ENCODE measurements around the gene RAB33B. TPM values are rescaled to one million over a fixed set of nuclear protein-coding genes. Genes with fewer than 3 reads are reported as not detected.

The RAB33B gene
- total and polyA plus RNA-seq, 10 of the 15 experiments (the other 5 are each of a cell fraction or from before 2014, with no cell fraction given): 3.2 to 10.7 (median 7.5) TPM

DNA sequence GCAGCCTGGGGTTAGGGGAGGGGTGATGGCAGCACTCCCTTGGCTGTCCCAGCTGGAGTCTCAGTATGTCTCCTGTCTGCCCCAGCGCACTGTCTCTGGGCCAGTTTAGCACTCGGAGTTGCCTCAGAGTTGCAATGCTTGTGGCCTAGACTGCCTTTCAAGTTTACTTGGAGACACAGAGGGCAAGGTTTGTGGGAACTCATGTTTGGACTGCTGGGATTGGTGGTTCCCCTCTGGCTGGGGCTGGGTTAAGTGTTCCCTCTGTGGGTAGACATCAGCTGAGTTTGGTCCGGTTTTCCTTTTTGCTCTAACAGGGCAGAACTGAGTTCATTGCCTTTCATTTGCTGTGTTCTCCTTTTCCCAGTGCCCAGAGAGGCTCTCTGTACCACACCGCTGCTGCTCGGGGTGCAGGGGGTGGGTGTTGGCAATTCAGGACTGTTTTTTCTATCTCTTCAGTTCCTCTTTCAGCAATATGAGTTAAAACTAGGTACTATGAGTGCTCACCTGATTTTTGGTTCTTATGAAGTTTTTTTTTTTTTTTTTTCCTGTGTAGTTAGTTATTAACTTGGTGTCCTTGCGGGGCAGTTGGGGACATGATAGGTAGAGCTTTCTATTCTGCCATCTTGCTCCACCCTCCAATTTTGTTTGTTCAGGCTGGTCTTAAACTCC lies 17.2 kb downstream of the RAB33B start:
- ATAC-seq: peak; percentile 78

GRCh38 chr4:139472852-139473251 lies 18.9 kb downstream of the RAB33B start:
- Histone ChIP-seq H3K4me3 (no peak overlapping the region), H3K36me3 (ENCODE audit: control insufficient read depth in 2 of 2, insufficient read depth in 2 of 2, low read length in 1 of 2) (peaks cover 0 to 7% of the 10 kb centered on the region in 2 experiments; a peak in 2 of 4 replicates), H3K27me3 (replicated peaks in 1 of 2; ENCODE audit: control insufficient read depth in 2 of 2, insufficient read depth in 2 of 2, low read length in 1 of 2) (no peaks in the 10 kb centered on the region), H3K4me1 (ENCODE audit: control insufficient read depth, insufficient read depth, low read length) (peaks cover 3% of the 10 kb centered on the region; the same call in 1 of the 2 replicates), H2AFZ (ENCODE audit: control insufficient read depth, low read depth, low read length) (no peak overlapping the region), H3K9ac (ENCODE audit: control insufficient read depth, insufficient read depth, low read length) (no peak overlapping the region), H3K9me3 (replicated peaks; ENCODE audit: control insufficient read depth, insufficient read depth, low read length) (peaks cover 6% of the 10 kb centered on the region), H4K20me1 (ENCODE audit: control insufficient read depth, insufficient read depth) (no peaks in the 10 kb centered on the region), H3K79me2 (ENCODE audit: control insufficient read depth, insufficient read depth, low read length) (no peaks in the 10 kb centered on the region; the same call in 1 of the 2 replicates), H3K27ac (ENCODE audit: control insufficient read depth, insufficient read depth) (no peak overlapping the region), H3K4me2 (ENCODE audit: control insufficient read depth, insufficient read depth) (no peak overlapping the region)
- ChIA-PET POLR2A (interaction anchor here (0.6 kb wide), 1 partner anchor 552 kb away, joined by 10 read pairs; no protein-coding TSS in a partner anchor), SMC1A (ENCODE audit: uncharacterized antibody, unreplicated experiment) (no interaction called here), RAD21 (ENCODE audit: unreplicated experiment) (no interaction called here), CTCF (no interaction called here)
- no peak for TF ChIP-seq ZNF24 (IDR thresholded peaks at IDR 0.05)
- no peak for TF ChIP-seq PAX8 (IDR thresholded peaks at IDR 0.05)
- TF ChIP-seq, protein P1, sequence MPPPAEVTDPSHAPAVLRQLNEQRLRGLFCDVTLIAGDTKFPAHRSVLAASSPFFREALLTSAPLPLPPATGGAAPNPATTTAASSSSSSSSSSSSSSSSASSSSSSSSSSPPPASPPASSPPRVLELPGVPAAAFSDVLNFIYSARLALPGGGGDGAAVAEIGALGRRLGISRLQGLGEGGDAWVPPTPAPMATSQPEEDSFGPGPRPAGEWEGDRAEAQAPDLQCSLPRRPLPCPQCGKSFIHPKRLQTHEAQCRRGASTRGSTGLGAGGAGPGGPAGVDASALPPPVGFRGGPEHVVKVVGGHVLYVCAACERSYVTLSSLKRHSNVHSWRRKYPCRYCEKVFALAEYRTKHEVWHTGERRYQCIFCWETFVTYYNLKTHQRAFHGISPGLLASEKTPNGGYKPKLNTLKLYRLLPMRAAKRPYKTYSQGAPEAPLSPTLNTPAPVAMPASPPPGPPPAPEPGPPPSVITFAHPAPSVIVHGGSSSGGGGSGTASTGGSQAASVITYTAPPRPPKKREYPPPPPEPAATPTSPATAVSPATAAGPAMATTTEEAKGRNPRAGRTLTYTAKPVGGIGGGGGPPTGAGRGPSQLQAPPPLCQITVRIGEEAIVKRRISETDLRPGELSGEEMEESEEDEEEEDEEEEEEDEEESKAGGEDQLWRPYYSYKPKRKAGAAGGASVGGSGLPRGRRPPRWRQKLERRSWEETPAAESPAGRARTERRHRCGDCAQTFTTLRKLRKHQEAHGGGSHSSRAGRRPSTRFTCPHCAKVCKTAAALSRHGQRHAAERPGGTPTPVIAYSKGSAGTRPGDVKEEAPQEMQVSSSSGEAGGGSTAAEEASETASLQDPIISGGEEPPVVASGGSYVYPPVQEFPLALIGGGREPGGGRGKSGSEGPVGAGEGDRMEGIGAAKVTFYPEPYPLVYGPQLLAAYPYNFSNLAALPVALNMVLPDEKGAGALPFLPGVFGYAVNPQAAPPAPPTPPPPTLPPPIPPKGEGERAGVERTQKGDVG (CRISPR knock-in tag; IDR thresholded peaks at IDR 0.05): no peak
- TF ChIP-seq ESRRA (IDR thresholded peaks at IDR 0.05; ENCODE audit: low read length): no peak
- no peak for TF ChIP-seq IRF4 (IDR thresholded peaks at IDR 0.05; ENCODE audit: low read depth, low read length)
- no peak for TF ChIP-seq EED (IDR thresholded peaks at IDR 0.05; ENCODE audit: low read depth)
- TF ChIP-seq TCF12 (IDR thresholded peaks at IDR 0.05; ENCODE audit: low read depth, low read length): no peak
- no peak for TF ChIP-seq E2F4 (IDR thresholded peaks at IDR 0.05; ENCODE audit: low read depth, low read length)
- no peak for TF ChIP-seq ZNF207 (IDR thresholded peaks at IDR 0.05; ENCODE audit: borderline replicate concordance)
- in situ Hi-C loops (cut with MboI): no loop called here
- FAIRE-seq (no peak), ATAC-seq (no peak), DNase-seq (ENCODE audit: low read depth, low spot score) (no peak)
- BruUV-seq (replicated peaks): no TSS peak
- intact Hi-C loops (cut with micrococcal nuclease; ENCODE audit: unreplicated experiment): no loop called here
- WGBS (ENCODE audit: insufficient coverage, insufficient replicate concordance, low lambda C conversion rate, missing lambda C conversion rate): 76% methylated on average over 3 of the region's 3 CpGs

More for the DNA sequence above, 17.2 kb downstream of the RAB33B start:
- no TSS peak for BruUV-seq (replicated peaks)
- peak; percentile 64; the same call in 1 of the 2 replicates for TF ChIP-seq SPI1 (IDR thresholded peaks at IDR 0.05; ENCODE audit: borderline replicate concordance, insufficient read depth, low read depth, low read length)
- no peak for TF ChIP-seq SIX5 (IDR thresholded peaks at IDR 0.05; ENCODE audit: low read depth, low read length, severe bottlenecking)
- no peak for TF ChIP-seq CBFB (IDR thresholded peaks at IDR 0.05; ENCODE audit: low read depth)
- peak; percentile 68; the same call in 1 of the 2 replicates for TF ChIP-seq ZNF384 (IDR thresholded peaks at IDR 0.05; ENCODE audit: borderline replicate concordance, low read depth, low read length)
- Histone ChIP-seq H3K79me2 (ENCODE audit: control insufficient read depth, insufficient read depth, low read length) (no peaks in the 10 kb centered on the region; the same call in 1 of the 2 replicates), H3K27me3 (replicated peaks in 1 of 2; ENCODE audit: control insufficient read depth in 2 of 2, insufficient read depth in 2 of 2, low read length in 1 of 2) (no peaks in the 10 kb centered on the region), H4K20me1 (ENCODE audit: control insufficient read depth, insufficient read depth) (no peaks in the 10 kb centered on the region), H3K9me3 (replicated peaks; ENCODE audit: control insufficient read depth, insufficient read depth, low read length) (peaks cover 11% of the 10 kb centered on the region), H3K36me3 (ENCODE audit: control insufficient read depth in 2 of 2, insufficient read depth in 2 of 2, low read length in 1 of 2) (peaks cover 0 to 7% of the 10 kb centered on the region in 2 experiments; a peak in 3 of 4 replicates), H3K4me3 (no peak overlapping the region), H3K9ac (ENCODE audit: control insufficient read depth, insufficient read depth, low read length) (no peak overlapping the region), H3K4me2 (ENCODE audit: control insufficient read depth, insufficient read depth) (no peak overlapping the region), H2AFZ (ENCODE audit: control insufficient read depth, low read depth, low read length) (no peak overlapping the region), H3K27ac (ENCODE audit: control insufficient read depth, insufficient read depth) (no peak overlapping the region), H3K4me1 (ENCODE audit: control insufficient read depth, insufficient read depth, low read length) (peaks cover 3% of the 10 kb centered on the region; the same call in 1 of the 2 replicates)
- SMC1A ChIA-PET (ENCODE audit: uncharacterized antibody, unreplicated experiment): interaction anchor here (1.0 to 1.8 kb wide), 2 partner anchors 11 to 13 kb away, joined by 4 read pairs; no protein-coding TSS in a partner anchor
- POLR2A ChIA-PET: interaction anchor here (0.6 kb wide), 1 partner anchor 12 kb away, joined by 5 read pairs; no protein-coding TSS in a partner anchor
- 98% methylated on average over 6 of the region's 6 CpGs for WGBS (ENCODE audit: insufficient coverage, insufficient replicate concordance, low lambda C conversion rate, missing lambda C conversion rate)
- FAIRE-seq (no peak), DNase-seq (ENCODE audit: low read depth, low spot score) (no peak)
- RAD21 ChIA-PET (ENCODE audit: unreplicated experiment): interaction anchor here (0.7 kb wide), 1 partner anchor 13 kb away, joined by 3 read pairs; no protein-coding TSS in a partner anchor
- in situ Hi-C loops (cut with MboI) (no loop called here), intact Hi-C loops (cut with micrococcal nuclease; ENCODE audit: unreplicated experiment) (no loop called here)
- CTCF ChIA-PET: interaction anchor here (0.6 to 1.5 kb wide), 4 partner anchors 16 to 322 kb away, joined by 3 to 4 read pairs (median 4); no protein-coding TSS in a partner anchor

Measured in GM12878 (cell line).